Osteoblast (primary cell): ENCODE measurements around the gene NOSTRIN. TPM values are rescaled to one million over a fixed set of nuclear protein-coding genes. Genes with fewer than 3 reads are reported as not detected.

Source experiments
- DNase-seq: peaks from one replicate; pipeline ENCODE4 v3.0.0; 2011; ENCODE audit warnings: low spot score, mixed read lengths; ENCODE audit not compliant: insufficient read length; ENCODE audit errors: missing footprints
- H2AFZ ChIP-seq: 2 replicates; pipeline ENCODE4 v1.6.0; 2011; ENCODE audit warnings: mild to moderate bottlenecking, low read length
- H3K27ac ChIP-seq: 2 replicates; pipeline ENCODE4 v1.5.1; 2011; ENCODE audit warnings: mild to moderate bottlenecking, low read depth, low read length, moderate library complexity
- H3K27me3 ChIP-seq: 2 replicates; pipeline ENCODE4 v1.6.0; 2012; ENCODE audit warnings: mild to moderate bottlenecking, control low read depth, inconsistent platforms, low read length, moderate library complexity; ENCODE audit not compliant: insufficient read depth
- H3K36me3 ChIP-seq: 2 replicates; pipeline ENCODE4 v1.5.1; 2011; ENCODE audit warnings: mild to moderate bottlenecking, low read length, control low read depth, moderate library complexity; ENCODE audit not compliant: insufficient read depth
- H3K4me1 ChIP-seq: 2 replicates; pipeline ENCODE4 v1.5.1; 2011; ENCODE audit warnings: mild to moderate bottlenecking, low read length, control low read depth, moderate library complexity; ENCODE audit not compliant: insufficient read depth
- H3K4me2 ChIP-seq: 2 replicates; pipeline ENCODE4 v1.6.0; 2011; ENCODE audit warnings: mild to moderate bottlenecking, low read length; ENCODE audit not compliant: insufficient read depth
- H3K4me3 ChIP-seq: fragments of 200-600 bp; sonication (generic); 3 replicates; pipeline ENCODE4 v1.5.1; 2012; ENCODE audit warnings: mild to moderate bottlenecking, low read length, inconsistent platforms; ENCODE audit not compliant: insufficient read depth
- H3K79me2 ChIP-seq: 2 replicates; pipeline ENCODE4 v1.6.0; 2012; ENCODE audit warnings: mild to moderate bottlenecking, low read length, control low read depth, inconsistent platforms; ENCODE audit not compliant: insufficient read depth
- H3K9me3 ChIP-seq: 2 replicates; pipeline ENCODE4 v1.5.1; 2011; ENCODE audit warnings: low read depth, low read length, control low read depth
- H4K20me1 ChIP-seq: 2 replicates; pipeline ENCODE4 v1.6.0; 2012; ENCODE audit warnings: mild to moderate bottlenecking, low read length, control low read depth; ENCODE audit not compliant: insufficient read depth
- CTCF ChIP-seq: IDR thresholded peaks from 2 replicates; pipeline ENCODE4 v1.5.1; 2011; ENCODE audit warnings: mild to moderate bottlenecking, low read depth, low read length, moderate library complexity; ENCODE audit errors: extremely low read depth
- total RNA-seq: library from RNA; depleted of rRNA; stranded (reverse); fragments of >200 nt; gene quantifications from 2 replicates; pipeline ENCODE4 v1.2.3, GENCODE V29; 2012

NOSTRIN gene
- total RNA-seq, 1 donor = 1.4 TPM

- Histone ChIP-seq H3K36me3 (no peaks in the 10 kb centered on the region), H3K9me3 (no peaks in the 10 kb centered on the region), H4K20me1 (no peaks in the 10 kb centered on the region), H2AFZ (no peak overlapping the region), H3K4me3 (no peak overlapping the region), H3K27ac (no peak overlapping the region), H3K4me2 (no peak overlapping the region), H3K79me2 (no peaks in the 10 kb centered on the region), H3K27me3 (no peaks in the 10 kb centered on the region), H3K4me1 (no peaks in the 10 kb centered on the region)
- DNase-seq = no peak
- no peak for TF ChIP-seq CTCF
Observed at GRCh38 chr2:168843253-168843652, 40.8 kb downstream of the NOSTRIN start.

- no peak for DNase-seq
- H3K79me2 ChIP-seq = no peaks in the 10 kb centered on the region
- H3K27me3 ChIP-seq = no peaks in the 10 kb centered on the region
- no peak overlapping the region for H2AFZ ChIP-seq
- H3K9me3 ChIP-seq = no peaks in the 10 kb centered on the region
- no peaks in the 10 kb centered on the region for H3K36me3 ChIP-seq
- H3K27ac ChIP-seq = no peak overlapping the region
- TF ChIP-seq CTCF = no peak
- H3K4me3 ChIP-seq = no peak overlapping the region
- H3K4me1 ChIP-seq = no peaks in the 10 kb centered on the region
- H3K4me2 ChIP-seq = no peak overlapping the region
- no peaks in the 10 kb centered on the region for H4K20me1 ChIP-seq
Observed at GRCh38 chr2:168848225-168848624, 45.8 kb downstream of the NOSTRIN start.

GRCh38 chr2:168849610-168850009 is 47.2 kb downstream of the NOSTRIN start:
- no peak overlapping the region for H3K4me2 ChIP-seq
- H3K79me2 ChIP-seq = no peaks in the 10 kb centered on the region
- H3K27ac ChIP-seq = no peak overlapping the region
- H3K9me3 ChIP-seq = no peaks in the 10 kb centered on the region
- no peaks in the 10 kb centered on the region for H3K4me1 ChIP-seq
- H3K4me3 ChIP-seq = no peak overlapping the region
- DNase-seq = peak; percentile 76
- H2AFZ ChIP-seq = no peak overlapping the region
- H3K27me3 ChIP-seq = no peaks in the 10 kb centered on the region
- TF ChIP-seq CTCF = peak; percentile 22
- H4K20me1 ChIP-seq = no peaks in the 10 kb centered on the region
- H3K36me3 ChIP-seq = no peaks in the 10 kb centered on the region

- Histone ChIP-seq H3K79me2 (no peaks in the 10 kb centered on the region), H2AFZ (no peak overlapping the region), H3K4me1 (no peaks in the 10 kb centered on the region), H3K4me3 (no peak overlapping the region), H3K36me3 (no peaks in the 10 kb centered on the region), H3K27ac (no peak overlapping the region), H3K27me3 (no peaks in the 10 kb centered on the region), H4K20me1 (no peaks in the 10 kb centered on the region), H3K4me2 (no peak overlapping the region), H3K9me3 (no peaks in the 10 kb centered on the region)
- no peak for TF ChIP-seq CTCF
- no peak for DNase-seq
Observed at GRCh38 chr2:168850846-168851245, 48.4 kb downstream of the NOSTRIN start.
